Effector memory CD4-positive, alpha-beta T cell (primary cell): ENCODE data around the gene ETV7.

Experiments
- DNase-seq, 3 donors: peaks; one replicate each; pipeline ENCODE4 v3.0.0-alpha.2; 2020
- H3K27ac ChIP-seq: 2 replicates; pipeline ENCODE4 v1.7.0; 2013; ENCODE audit warnings: mild to moderate bottlenecking, low read length, moderate library complexity; ENCODE audit not compliant: insufficient read depth, poor library complexity, severe bottlenecking
- H3K27me3 ChIP-seq: replicated peaks from 2 replicates; pipeline ENCODE4 v1.7.0; 2013; ENCODE audit warnings: mild to moderate bottlenecking, low read length; ENCODE audit not compliant: insufficient read depth, control insufficient read depth, poor library complexity, severe bottlenecking
- H3K36me3 ChIP-seq: 2 replicates; pipeline ENCODE4 v1.7.0; 2013; ENCODE audit warnings: mild to moderate bottlenecking, low read length, moderate library complexity; ENCODE audit not compliant: control insufficient read depth, insufficient read depth
- H3K4me1 ChIP-seq: 2 replicates; pipeline ENCODE4 v1.7.0; 2013; ENCODE audit warnings: low read length, mild to moderate bottlenecking; ENCODE audit not compliant: control insufficient read depth, insufficient read depth, poor library complexity, severe bottlenecking
- H3K4me3 ChIP-seq: 2 replicates; pipeline ENCODE4 v1.7.0; 2013; ENCODE audit warnings: low read length, low read depth, mild to moderate bottlenecking; ENCODE audit not compliant: insufficient read depth, poor library complexity, severe bottlenecking
- H3K9me3 ChIP-seq: 2 replicates; pipeline ENCODE4 v1.7.0; 2013; ENCODE audit warnings: mild to moderate bottlenecking, low read length, moderate library complexity; ENCODE audit not compliant: control insufficient read depth

ETV7 gene

DNA sequence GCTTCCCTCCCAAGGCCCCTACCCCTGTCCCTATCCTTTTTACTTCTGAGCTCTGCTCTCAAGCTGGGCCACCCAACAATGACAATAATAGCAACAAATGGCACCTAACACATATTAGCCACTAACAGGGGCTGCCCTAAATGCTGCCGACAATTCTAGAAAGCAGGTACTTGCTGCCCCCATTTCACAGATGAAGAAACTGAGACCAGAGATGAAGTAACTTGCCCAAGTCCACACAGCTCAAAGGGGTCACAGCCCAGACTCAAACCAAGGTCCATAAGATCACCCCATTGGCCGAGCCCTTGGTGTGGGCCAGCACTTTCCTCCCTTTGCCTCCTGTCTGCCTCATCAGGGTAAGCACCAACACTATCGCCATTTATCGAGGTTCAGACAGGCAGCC lies 62.8 kb downstream of the ETV7 start:
- Histone ChIP-seq H3K27ac (no peak overlapping the region), H3K36me3 (no peaks in the 10 kb centered on the region), H3K4me3 (no peak overlapping the region), H3K9me3 (no peaks in the 10 kb centered on the region), H3K4me1 (no peaks in the 10 kb centered on the region), H3K27me3 (no peaks in the 10 kb centered on the region)
- no peak for DNase-seq

DNA sequence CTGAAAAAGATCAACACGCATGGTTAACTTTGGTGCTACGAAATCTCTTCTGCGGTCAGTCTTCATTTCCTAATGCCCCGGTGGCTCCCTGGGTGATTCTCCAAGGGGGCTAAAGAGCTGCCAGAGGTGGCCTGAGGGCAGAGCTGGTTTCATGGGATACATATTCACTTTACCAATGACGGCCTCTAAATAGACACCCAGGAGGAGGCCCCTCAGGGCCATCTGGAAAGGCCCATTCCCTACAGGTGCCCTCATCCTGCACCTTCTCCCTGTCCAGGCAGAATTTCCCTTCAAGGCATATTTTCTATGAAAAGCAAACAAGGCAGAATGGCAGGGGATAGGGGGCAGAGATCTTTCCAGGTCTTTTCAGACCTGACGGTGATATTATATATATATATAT lies 63.3 kb downstream of the ETV7 start:
- Histone ChIP-seq H3K27ac (no peak overlapping the region), H3K9me3 (no peaks in the 10 kb centered on the region), H3K4me1 (no peaks in the 10 kb centered on the region), H3K4me3 (no peak overlapping the region), H3K27me3 (no peaks in the 10 kb centered on the region), H3K36me3 (no peaks in the 10 kb centered on the region)
- no peak for DNase-seq

DNA sequence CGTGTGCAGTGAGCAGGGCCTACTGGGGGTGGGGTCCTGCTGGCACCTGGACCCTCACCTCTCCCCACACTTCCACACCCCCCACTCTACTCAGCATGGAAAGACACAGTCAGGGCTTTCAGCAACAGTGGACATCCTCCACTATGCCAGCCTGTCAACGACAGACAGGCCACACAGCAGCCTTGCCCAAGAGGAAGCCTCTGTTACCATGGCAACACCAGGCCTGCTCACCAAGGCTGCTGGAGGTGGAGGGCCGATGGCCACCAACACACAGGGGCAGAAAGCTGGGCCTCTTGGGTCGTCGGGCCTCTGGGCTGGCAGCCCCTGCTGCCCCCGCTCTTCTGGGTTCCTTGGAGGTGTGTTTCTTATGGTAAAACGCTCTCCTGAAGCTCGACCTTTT lies 64.4 kb downstream of the ETV7 start:
- Histone ChIP-seq H3K4me3 (no peak overlapping the region), H3K27me3 (no peaks in the 10 kb centered on the region), H3K36me3 (no peaks in the 10 kb centered on the region), H3K4me1 (no peaks in the 10 kb centered on the region), H3K27ac (no peak overlapping the region), H3K9me3 (no peaks in the 10 kb centered on the region)
- DNase-seq, result no peak

DNA sequence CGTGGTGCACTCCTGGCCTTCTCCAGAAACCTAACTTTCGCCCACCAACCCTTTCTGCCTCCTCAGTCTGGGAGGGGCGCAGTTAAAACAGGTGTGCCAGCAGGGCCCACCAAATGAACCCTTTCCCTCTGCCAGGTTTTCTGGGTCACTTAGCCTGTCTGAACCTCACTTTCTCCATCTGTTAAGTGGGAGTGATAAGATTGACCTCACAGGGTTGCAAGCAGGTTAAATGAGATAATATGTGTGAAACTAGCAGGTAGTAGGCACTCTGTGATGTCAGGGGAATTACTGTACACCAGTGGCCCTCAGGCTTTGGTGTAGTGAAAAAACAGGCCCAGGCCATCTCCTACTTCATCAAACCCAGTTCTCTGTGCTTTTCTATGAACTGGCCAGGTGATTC lies 64.9 kb downstream of the ETV7 start:
- no peak for DNase-seq
- H3K36me3 ChIP-seq, result no peaks in the 10 kb centered on the region

DNA sequence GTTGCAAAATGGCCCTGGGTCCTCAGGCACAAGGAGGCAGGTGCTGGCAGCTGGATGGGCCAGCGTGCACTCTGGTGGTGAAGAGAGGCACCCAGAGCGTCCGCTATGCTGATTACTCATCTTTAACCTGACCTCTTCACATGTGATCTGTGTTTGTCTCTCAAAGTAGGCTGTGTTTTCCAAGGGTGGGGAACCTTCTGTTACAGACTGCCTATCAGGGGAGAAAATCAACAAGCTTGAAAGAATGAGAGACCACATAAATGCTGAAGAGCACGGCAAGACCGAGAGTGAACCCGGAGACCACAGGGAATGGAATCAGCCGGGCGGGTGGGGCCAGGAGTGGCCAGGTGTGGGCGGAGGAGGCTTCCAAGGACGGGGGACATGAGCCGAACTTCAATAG lies 67.0 kb downstream of the ETV7 start:
- H3K4me1 ChIP-seq, result no peaks in the 10 kb centered on the region
- DNase-seq, result no peak
- H3K36me3 ChIP-seq, result no peaks in the 10 kb centered on the region
- no peaks in the 10 kb centered on the region for H3K27me3 ChIP-seq
- H3K9me3 ChIP-seq, result no peaks in the 10 kb centered on the region
- no peak overlapping the region for H3K27ac ChIP-seq
- H3K4me3 ChIP-seq, result no peak overlapping the region

More for the DNA sequence above, 64.9 kb downstream of the ETV7 start:
- H3K27me3 ChIP-seq, result no peaks in the 10 kb centered on the region
- no peaks in the 10 kb centered on the region for H3K4me1 ChIP-seq
- no peak overlapping the region for H3K4me3 ChIP-seq
- no peaks in the 10 kb centered on the region for H3K9me3 ChIP-seq
- H3K27ac ChIP-seq, result no peak overlapping the region

DNA sequence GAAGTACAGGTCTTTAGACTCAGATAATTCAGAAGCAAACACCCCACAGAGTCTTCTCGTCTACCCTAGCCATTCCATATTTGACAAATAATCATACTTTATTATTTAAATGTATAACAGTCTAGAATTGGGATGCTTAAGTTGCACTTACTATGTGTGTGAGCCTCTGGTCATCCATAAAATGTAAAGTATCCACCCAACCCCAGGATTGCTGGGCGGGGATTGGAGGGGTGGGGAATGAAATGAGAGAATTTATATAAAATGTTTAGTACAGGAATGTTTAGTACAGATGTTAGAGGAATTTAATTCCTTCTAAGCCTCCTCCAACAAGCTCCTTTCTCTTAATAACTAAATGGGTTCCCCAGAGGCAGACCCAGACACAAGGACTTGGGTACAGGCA lies 67.6 kb downstream of the ETV7 start:
- Histone ChIP-seq H3K4me1 (no peaks in the 10 kb centered on the region), H3K36me3 (no peaks in the 10 kb centered on the region), H3K4me3 (no peak overlapping the region), H3K9me3 (no peaks in the 10 kb centered on the region), H3K27ac (no peak overlapping the region), H3K27me3 (no peaks in the 10 kb centered on the region)
- no peak for DNase-seq

DNA sequence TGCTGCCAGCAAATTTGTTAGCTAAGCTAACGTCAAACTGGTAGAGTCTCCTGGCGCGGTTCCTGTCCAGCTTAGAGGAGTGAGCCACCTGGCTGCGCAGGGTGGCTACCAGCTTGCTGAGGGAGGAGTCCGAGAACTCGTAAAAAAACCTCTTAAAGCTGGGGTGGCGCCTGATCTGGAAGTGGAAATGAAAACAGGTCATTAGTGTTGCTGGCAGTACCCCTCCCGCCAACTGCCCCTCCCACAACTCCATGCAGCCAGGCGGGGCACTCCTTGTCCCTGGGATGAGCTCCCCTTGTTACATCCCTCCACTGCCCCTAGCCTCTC lies 68.1 kb downstream of the ETV7 start:
- Histone ChIP-seq H3K27me3 (no peaks in the 10 kb centered on the region), H3K4me1 (no peaks in the 10 kb centered on the region), H3K9me3 (no peaks in the 10 kb centered on the region), H3K4me3 (no peak overlapping the region), H3K36me3 (no peaks in the 10 kb centered on the region), H3K27ac (no peak overlapping the region)
- no peak for DNase-seq

DNA sequence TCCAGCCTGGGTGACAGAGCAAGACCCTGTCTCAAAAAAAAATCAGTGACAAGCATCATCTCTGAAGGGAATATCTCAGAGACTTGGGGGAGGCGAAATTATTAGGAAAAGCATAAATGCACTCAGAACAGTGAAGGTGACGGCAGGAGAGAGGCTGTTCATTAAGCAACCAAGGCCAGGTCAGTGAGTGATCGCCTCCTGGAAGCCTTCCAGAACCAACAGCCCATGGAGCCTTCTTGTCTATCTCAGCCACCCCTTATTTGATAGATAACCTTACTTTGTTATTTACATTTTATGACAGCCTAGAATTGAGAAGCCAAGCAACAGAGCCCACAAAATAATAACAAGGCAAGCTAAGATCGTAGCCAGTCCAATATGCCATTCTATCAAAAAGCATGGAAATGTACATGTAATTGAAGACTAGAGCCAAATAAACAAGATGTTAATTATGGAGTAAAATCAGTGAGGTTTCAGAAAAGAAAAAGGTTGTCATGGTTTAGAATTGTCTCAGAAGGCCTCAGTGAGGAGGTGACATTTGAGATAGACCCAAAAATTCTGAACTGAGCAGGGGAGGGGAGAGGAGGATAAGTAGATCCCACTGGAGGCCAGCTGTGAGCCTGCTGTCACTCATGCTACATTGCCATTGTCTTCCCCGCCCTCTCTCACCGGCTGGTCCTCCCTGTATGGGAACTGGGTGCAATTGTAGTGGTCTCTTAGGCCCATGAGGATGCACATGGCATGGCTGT lies 68.6 kb downstream of the ETV7 start:
- no peak overlapping the region for H3K4me3 ChIP-seq
- no peaks in the 10 kb centered on the region for H3K36me3 ChIP-seq
- H3K4me1 ChIP-seq, result no peaks in the 10 kb centered on the region
- DNase-seq, result no peak
- no peaks in the 10 kb centered on the region for H3K27me3 ChIP-seq
- H3K27ac ChIP-seq, result no peak overlapping the region
- H3K9me3 ChIP-seq, result no peaks in the 10 kb centered on the region

DNA sequence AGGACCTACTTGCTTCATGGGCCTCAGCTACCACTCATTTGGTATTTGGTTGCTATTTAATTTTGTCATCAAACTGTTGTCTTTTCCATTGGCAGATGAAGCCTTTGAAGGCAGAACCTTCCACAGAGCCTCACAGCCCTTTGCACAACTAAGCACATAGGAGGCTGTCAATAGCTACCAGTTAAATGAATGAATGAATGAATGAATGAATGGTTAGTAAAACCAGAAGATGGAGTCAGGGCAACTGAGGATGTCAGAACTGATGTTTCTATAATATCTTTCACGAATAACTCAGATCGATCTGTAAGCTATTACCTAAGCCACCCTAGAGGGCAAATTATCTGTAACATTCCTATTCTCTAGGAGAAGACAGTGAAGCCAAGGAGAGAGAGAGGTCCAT lies 69.8 kb downstream of the ETV7 start:
- Histone ChIP-seq H3K27me3 (no peaks in the 10 kb centered on the region), H3K36me3 (no peaks in the 10 kb centered on the region), H3K4me3 (no peak overlapping the region), H3K4me1 (no peaks in the 10 kb centered on the region), H3K9me3 (no peaks in the 10 kb centered on the region), H3K27ac (no peak overlapping the region)
- DNase-seq, result no peak
